Stimulated activated CD8-positive, alpha-beta memory T cell treated with anti-CD3 and anti-CD28 coated beads, Interleukin-12 subunit alpha, Interleukin-12 subunit beta, amount 100 ng/mL, for 4 hours (primary cell): ENCODE measurements around the gene RAB6B.
A peak's percentile ranks its signal among the peaks of the same experiment; 100 is the strongest.
"Not testable (repeated sequence)": the region's sequence is repeated elsewhere in the genome, so short reads cannot be mapped to it uniquely, and the experiment has no call there.

Experiments
- DNase-seq: peaks from one replicate; pipeline ENCODE4 v3.0.0-alpha.2; 2020; ENCODE audit warnings: low read depth

Gene RAB6B

DNA sequence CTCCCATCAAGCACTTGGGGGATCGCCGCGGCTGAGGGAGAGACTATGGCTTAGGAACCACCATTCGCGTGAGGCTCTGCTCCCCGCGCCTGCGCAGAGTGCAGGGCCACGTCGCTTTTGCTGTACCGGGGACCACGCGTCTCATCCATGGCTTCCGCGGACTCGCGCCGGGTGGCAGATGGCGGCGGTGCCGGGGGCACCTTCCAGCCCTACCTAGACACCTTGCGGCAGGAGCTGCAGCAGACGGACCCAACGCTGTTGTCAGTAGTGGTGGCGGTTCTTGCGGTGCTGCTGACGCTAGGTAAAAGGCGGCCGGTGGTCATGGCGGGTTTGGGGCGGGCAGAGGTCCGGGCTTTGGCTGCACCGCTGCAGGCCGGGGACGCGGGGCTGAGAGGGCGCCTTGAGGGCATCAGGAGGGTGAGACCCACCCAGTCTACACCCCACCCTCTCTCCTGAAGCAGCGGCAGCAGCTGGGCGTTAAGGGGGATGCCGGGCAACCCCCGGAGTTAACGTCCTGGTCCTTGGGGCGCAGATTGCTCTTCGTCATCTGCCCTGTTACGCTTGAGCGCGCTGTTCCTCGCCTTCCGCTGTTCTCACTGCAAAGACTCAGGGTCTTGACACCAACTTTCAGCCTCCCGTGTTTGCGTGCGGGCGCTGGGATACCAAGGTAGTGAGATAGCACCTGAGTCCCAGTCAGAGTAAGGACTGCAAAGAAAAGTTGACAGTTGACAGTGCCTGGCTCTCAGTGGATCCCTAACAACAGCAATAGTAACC, 89.8 kb downstream of the RAB6B start, which contains the start of gene SRPRB:
Gene SRPRB (plus strand): TSS at position 114 of the 774 bp plus-strand sequence. CDS start 34 bp downstream, at position 148.
- peak; percentile 93 for DNase-seq

- DNase-seq = no peak
Measured at GRCh38 chr3:133805384-133805701, 90.3 kb downstream of the RAB6B start.

GRCh38 chr3:133804896-133805295, 90.8 kb downstream of the RAB6B start:
- DNase-seq = no peak

DNA sequence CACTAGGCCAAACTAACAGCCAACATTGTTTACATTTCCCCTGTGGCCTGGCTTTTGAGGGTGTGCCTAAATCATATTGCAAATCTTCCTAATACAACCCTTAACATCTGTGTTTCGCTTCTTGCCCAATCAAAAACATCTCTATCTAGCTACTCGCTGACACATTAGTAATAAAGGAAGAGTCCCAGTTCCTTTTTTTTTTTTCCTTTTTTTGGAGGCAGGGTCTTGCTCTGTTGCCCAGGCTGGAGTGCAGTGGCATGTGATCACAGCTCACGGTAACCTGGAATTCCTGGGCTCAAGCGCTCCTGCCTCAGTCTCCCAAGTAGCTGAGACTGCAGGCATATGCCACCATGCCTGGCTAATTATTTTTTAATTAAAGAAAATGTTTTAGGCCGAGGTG, 92.2 kb downstream of the RAB6B start:
- no peak for DNase-seq

- DNase-seq = no peak
Measured at GRCh38 chr3:133799794-133800585, 95.7 kb downstream of the RAB6B start.

DNA sequence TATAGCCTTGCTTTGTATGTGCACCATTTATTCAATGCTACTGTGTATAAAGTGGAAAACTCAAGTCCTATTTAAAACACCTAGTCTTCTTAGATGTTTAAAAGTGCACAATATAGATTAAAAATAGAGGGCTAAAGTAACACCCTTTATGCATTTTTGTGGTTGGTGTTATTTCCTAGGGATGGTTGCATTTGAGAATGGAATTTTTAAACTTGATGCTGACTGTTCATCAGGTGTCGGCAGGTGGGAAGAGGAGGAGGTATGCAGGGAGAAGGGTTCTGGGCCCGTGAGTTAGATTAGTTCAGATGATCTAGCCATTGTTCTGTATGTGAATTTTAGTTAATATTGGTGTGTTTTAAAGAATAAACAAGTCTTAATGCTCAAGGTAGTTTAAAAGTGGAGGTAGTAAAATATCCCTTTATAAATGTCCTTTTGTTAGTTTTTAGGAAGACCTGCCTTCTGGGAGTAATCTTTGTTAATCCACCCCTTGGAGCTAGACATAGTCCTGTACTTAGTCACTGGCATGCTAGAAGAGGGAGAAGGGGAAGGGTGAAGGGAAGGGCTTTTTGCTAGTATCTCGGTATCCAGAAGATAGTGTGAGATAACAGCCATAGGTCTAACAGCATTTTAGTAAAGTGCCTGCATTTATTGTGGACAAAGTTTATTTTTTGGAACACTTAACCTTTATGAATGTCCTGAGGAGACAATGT, 98.1 kb downstream of the RAB6B start:
- DNase-seq = no peak

GRCh38 chr3:133792171-133792763, 103.4 kb downstream of the RAB6B start:
- DNase-seq = no peak

DNA sequence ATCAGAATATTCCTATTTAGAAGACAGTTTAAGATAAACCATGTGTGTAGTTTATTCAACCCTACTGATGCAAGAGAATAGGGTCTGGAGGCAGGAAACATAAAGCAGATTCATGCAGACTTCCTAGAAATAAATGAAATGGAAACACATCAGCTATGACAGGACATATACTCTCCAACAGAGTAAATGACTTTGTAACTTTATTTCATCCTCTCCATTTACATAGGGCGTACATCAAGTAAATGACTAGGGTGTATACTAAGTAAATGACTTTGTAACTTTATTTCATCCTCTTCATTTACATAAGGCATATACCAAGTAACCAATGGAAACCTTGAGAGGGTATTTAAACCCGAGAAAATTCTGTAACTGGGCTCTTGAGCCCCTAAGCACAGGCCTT, 107.7 kb downstream of the RAB6B start:
- no peak for DNase-seq

DNA sequence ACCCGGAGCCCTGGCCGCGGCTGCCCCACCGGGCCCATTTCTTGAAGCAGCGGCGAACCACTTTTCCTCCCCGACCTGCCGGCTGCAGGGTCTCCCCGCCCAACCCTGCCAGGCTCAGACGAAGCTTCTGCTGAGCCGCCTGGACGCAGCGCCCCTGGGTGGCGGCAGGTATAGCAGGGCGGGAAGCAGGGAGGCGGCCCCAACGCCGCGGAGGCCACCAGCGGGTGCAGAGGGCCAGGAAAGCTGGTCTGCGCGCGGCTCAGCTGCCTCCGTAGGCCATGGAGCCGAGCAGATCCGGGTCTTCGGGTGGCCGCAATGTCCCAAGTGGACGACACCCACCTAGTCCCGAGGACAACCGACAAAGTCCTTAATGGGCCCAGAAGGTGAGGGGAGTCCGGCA, 111.9 kb downstream of the RAB6B start:
- DNase-seq = no peak

DNA sequence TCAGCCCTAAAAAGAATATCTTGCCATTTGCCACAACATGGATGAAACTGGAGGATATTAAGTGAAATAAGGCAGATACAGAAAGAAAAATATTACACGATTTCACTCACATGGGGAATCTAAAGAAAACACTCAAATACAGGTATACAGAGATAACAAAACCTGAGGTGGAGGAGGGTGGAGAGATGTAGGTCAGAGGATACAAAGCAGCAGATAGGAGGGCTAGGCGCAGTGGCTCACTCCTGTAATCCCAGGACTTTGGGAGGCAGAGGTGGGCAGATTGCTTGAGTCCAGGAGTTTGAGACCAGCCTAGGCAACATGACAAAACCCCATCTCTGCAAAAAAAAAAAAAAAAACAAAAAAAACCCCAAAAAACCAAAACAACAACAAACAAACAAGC, 113.2 kb downstream of the RAB6B start:
- no peak for DNase-seq

DNA sequence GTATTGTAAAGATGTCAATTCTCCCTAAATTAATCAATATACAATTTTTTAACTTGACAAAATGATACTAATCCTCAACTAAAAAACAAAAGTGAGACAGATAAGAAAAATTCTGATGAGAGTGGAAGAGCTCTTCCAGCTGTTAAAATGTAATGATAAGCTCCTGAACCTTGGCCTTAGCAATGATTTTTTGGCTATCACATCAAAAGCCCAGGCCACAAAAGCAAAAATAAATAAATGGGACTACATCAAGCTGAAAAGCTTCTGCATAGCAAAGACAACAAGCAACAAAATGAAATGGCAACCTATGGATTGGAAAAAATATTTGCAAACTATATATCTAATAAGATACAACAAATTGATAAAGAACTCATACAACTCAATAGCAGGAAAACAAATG, 114.1 kb downstream of the RAB6B start:
- DNase-seq = no peak

DNA sequence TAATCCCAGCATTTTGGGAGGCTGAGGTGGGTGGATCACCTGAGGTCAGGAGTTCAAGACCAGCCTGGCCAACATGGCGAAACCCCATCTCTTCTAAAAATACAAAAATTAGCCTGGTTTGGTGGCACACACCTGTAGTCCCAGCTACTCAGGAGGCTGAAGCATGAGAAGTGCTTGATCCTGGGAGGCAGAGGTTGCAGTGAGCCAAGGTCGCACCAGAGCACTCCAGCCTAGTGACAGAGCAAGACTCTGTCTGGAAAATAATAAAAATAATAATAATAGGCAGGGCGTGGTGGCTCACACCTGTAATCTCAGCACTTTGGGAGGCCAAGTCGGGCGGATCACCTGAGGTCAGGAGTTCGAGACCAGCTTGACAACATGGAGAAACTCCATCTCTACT, 114.9 kb downstream of the RAB6B start:
- DNase-seq = not testable (repeated sequence)

GRCh38 chr3:133779626-133780203, 116.0 kb downstream of the RAB6B start:
- no peak for DNase-seq

- no peak for DNase-seq
Measured at GRCh38 chr3:133777807-133778568, 117.7 kb downstream of the RAB6B start.

- no peak for DNase-seq
Measured at GRCh38 chr3:133776794-133777438, 118.8 kb downstream of the RAB6B start.

DNA sequence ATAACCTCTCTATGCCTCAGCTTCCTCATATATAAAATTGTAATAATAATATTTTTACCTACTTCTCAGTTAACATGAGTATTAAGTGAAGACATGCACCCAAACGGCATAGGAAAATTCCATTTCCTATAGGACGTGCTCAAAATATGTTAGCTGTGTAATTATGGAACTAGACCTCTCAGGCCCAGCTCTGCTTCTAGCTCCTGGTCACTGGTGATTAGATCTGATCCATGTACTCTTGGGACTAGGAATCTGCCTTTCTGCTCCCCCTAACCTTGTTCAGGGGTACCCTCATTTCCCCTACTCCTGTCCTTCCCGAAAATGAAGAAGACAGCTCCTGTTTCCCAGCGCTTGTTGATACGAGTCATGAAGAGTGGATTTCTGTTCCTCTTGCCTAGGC, 119.8 kb downstream of the RAB6B start:
- no peak for DNase-seq

- DNase-seq = no peak
Measured at GRCh38 chr3:133775309-133775708, 120.4 kb downstream of the RAB6B start.
